ENCODE results near the gene ACAN.

The ACAN gene

DNA sequence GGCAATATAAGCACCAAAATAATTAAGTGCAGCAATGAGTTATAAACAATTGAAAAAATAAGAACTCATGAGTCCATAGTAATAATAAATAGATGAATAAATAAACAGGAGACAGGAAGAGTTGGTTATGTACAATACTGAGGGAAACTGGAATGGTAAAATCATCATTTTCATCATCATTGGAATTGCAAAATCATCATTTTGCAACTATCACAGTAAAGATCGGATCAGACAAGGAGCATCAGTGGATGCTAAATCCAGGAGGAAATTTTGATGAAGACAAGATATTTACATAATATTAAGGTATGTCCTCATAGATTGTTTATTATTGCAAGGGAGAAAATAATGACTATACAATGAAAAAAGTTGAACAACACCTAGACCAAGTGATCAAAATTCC lies 38.8 kb upstream of the ACAN start:
- TF ChIP-seq SIN3A (IDR thresholded peaks at IDR 0.05; ENCODE audit: borderline replicate concordance, insufficient read depth, low read length) (no peak), REST (IDR thresholded peaks at IDR 0.05; ENCODE audit: insufficient read depth in 1 of 2, low read depth in 2 of 2, low read length in 2 of 2) (no peak), POLR2AphosphoS5 (IDR thresholded peaks at IDR 0.05; ENCODE audit: low read depth, low read length) (no peak), TAF1 (IDR thresholded peaks at IDR 0.05; ENCODE audit: borderline replicate concordance, insufficient read depth, low read length) (no peak), FOXP2 (optimal IDR thresholded peaks at IDR 0.05; ENCODE audit: borderline replicate concordance, extremely low read depth, extremely low read length, insufficient read depth) (no peak)

- TF ChIP-seq POLR2AphosphoS5 (IDR thresholded peaks at IDR 0.05; ENCODE audit: low read depth, low read length) (no peak), REST (IDR thresholded peaks at IDR 0.05; ENCODE audit: insufficient read depth in 1 of 2, low read depth in 2 of 2, low read length in 2 of 2) (no peak), SIN3A (IDR thresholded peaks at IDR 0.05; ENCODE audit: borderline replicate concordance, insufficient read depth, low read length) (no peak), TAF1 (IDR thresholded peaks at IDR 0.05; ENCODE audit: borderline replicate concordance, insufficient read depth, low read length) (no peak), FOXP2 (optimal IDR thresholded peaks at IDR 0.05; ENCODE audit: borderline replicate concordance, extremely low read depth, extremely low read length, insufficient read depth) (no peak)
Observed at GRCh38 chr15:88765212-88765611, 38.0 kb upstream of the ACAN start.

DNA sequence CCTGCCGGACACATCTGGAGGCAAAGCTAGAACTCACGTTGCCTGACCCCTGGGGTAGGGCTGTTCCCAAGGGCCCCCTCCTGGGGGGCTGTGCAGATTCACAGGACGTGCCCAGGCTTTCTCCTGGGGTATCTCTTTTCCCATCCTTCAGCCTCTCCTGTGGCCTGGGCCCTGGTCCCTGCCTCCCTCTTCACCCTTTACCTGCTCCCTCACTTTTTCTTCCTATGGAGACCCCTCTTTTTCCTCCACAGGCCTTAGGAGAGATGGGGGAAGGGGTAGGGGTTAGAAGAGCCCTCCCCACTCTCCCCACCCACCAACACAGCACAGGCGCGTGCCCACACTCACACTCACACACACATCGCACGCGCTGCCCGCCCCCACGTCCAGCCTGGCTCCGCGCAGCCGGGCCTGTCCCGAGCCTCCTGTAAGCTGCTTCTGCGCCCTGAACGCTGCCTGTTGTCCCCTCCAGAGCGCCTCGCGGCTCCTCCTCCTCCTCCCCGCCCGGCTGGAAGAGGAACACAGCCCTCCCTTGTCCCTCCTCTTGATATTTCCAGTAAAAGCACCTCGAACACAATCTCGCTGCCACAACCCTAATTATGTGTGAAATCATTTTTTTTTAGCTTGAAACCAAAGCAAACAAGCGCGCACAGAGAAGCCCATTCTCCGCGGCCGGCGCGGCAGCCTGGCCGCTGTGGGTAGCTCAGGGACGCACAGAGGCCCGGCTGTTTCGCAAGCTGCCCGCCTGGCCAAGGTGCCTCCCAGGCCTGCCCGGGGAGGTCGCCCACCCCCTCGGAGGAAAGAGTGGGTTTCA lies 33.9 kb upstream of the ACAN start:
- TF ChIP-seq TAF1 (IDR thresholded peaks at IDR 0.05; ENCODE audit: borderline replicate concordance, insufficient read depth, low read length): no peak
- no peak for TF ChIP-seq REST (IDR thresholded peaks at IDR 0.05; ENCODE audit: insufficient read depth in 1 of 2, low read depth in 2 of 2, low read length in 2 of 2)
- TF ChIP-seq POLR2AphosphoS5 (IDR thresholded peaks at IDR 0.05; ENCODE audit: low read depth, low read length): no peak
- no peak for TF ChIP-seq SIN3A (IDR thresholded peaks at IDR 0.05; ENCODE audit: borderline replicate concordance, insufficient read depth, low read length)
- no peak for TF ChIP-seq FOXP2 (optimal IDR thresholded peaks at IDR 0.05; ENCODE audit: borderline replicate concordance, extremely low read depth, extremely low read length, insufficient read depth)

GRCh38 chr15:88775776-88776175 lies 27.5 kb upstream of the ACAN start:
- TF ChIP-seq FOXP2 (optimal IDR thresholded peaks at IDR 0.05; ENCODE audit: borderline replicate concordance, extremely low read depth, extremely low read length, insufficient read depth): no peak
- no peak for TF ChIP-seq SIN3A (IDR thresholded peaks at IDR 0.05; ENCODE audit: borderline replicate concordance, insufficient read depth, low read length)

- TF ChIP-seq SIN3A (IDR thresholded peaks at IDR 0.05; ENCODE audit: borderline replicate concordance, insufficient read depth, low read length) (no peak), REST (IDR thresholded peaks at IDR 0.05; ENCODE audit: insufficient read depth in 1 of 2, low read depth in 2 of 2, low read length in 2 of 2) (no peak), POLR2AphosphoS5 (IDR thresholded peaks at IDR 0.05; ENCODE audit: low read depth, low read length) (no peak), TAF1 (IDR thresholded peaks at IDR 0.05; ENCODE audit: borderline replicate concordance, insufficient read depth, low read length) (no peak), FOXP2 (optimal IDR thresholded peaks at IDR 0.05; ENCODE audit: borderline replicate concordance, extremely low read depth, extremely low read length, insufficient read depth) (no peak)
Observed at GRCh38 chr15:88776646-88777045, 26.6 kb upstream of the ACAN start.

Measured in PFSK-1 (cell line).